ENCODE data around the gene TLE3. TPM values are rescaled to one million over a fixed set of nuclear protein-coding genes. Genes with fewer than 3 reads are reported as not detected.

TLE3 gene
- total RNA-seq, 2 experiments from 2014 or later = 66.6 to 82.3 TPM

DNA sequence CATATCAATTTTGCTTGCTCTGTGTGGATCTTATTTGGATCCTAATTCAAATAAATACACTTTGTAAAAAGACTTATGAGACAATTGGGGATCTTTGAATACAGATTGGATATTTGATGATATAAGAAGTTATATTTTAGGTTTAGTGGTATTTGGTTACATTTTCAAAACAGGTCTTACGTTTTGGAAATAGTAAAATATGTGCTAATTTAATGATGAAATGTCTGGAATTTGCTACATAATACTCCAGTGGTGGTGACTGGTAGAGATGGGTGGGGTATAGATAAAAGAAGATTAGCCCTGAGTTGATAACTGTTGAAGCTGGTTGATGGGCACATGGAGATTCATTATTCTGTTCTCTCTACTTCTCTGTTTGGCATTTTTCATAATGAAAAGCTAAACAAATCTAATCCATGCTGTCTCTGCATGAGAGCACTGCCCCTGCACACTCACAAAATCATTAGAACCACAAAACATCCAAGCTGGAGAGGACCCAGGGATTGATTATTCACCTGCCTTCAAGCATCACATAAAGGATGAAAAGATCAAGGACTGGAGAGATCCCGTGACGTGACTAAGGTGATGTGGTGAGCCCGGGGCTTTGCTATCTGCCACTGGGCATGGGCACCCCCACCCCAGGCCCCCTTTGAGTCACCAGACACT lies 58.9 kb downstream of the TLE3 start:
- Mint-ChIP-seq H3K27me3 (peaks cover 7% of the 10 kb centered on the region), H3K36me3 (ENCODE audit: low read depth) (peaks cover 6% of the 10 kb centered on the region), H3K4me1 (no peaks in the 10 kb centered on the region), H3K27ac (no peak overlapping the region), H3K4me3 (no peak overlapping the region), H3K9me3 (no peaks in the 10 kb centered on the region)
- ChIA-PET CTCF (interaction anchor here (1.8 kb wide), 1 partner anchor 10 kb away, joined by 7 read pairs; no protein-coding TSS in a partner anchor), POLR2A (no interaction called here)
- DNase-seq = no peak

DNA sequence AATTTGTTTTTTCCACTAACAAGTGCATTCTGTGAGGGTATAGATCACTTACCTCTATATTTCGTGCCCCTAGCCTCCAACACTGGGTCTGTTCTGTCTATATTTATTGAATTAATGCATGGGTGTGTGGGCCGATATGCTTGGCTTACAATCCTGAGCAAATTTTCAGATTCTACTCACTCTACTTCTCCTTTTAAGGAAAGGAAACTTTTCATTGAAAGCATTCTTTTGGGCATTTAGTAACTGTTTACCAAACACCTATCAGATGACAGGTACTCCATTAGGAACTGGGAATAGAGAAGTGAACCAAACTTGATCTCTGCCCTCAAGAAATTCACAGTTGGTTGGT lies 60.5 kb downstream of the TLE3 start:
- no peak for DNase-seq
- Mint-ChIP-seq H3K36me3 (ENCODE audit: low read depth) (no peaks in the 10 kb centered on the region), H3K27ac (no peak overlapping the region), H3K4me1 (no peaks in the 10 kb centered on the region), H3K9me3 (no peaks in the 10 kb centered on the region), H3K4me3 (no peak overlapping the region), H3K27me3 (peaks cover 7% of the 10 kb centered on the region)
- POLR2A ChIA-PET = no interaction called here
- CTCF ChIA-PET = no interaction called here

DNA sequence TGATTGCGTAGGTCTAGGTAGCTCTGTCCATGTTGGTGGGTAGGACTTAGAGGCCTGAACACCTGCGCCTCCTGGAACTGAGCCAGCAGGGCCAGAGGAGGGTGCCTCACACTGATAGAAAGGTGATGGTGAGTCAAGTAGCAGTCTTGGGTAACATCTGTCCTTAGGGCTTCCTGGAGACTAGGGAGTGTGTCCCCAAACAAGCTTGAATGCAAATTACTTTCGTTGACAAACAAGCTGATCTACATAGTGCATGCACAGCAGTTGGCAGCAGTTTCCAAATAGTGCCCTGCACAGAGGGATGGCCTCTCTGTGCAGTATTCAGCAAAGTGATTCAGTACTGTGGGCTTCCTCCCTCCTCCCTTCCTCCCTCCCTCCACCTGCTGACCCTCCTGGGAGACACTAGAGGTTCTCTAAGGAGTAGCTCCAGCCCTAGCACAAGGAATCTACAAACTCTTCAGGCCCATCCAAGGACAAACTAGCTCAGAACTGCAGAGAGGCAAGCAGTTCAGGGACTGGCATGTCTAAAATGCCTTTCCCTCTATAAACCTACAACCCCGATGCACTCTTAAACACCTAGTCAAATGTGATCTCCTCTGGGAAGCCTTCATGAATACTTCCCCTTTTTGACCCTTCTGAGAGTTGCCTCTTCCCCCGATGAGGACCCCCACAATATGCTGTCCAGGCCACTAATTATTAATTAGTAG lies 61.0 kb downstream of the TLE3 start:
- no peaks in the 10 kb centered on the region for H3K36me3 Mint-ChIP-seq (ENCODE audit: low read depth)
- no peak overlapping the region for H3K4me3 Mint-ChIP-seq
- DNase-seq = no peak
- H3K9me3 Mint-ChIP-seq = no peaks in the 10 kb centered on the region
- H3K4me1 Mint-ChIP-seq = no peaks in the 10 kb centered on the region
- H3K27ac Mint-ChIP-seq = no peak overlapping the region
- peaks cover 7% of the 10 kb centered on the region for H3K27me3 Mint-ChIP-seq
- ChIA-PET POLR2A (no interaction called here), CTCF (interaction anchor here (1.0 kb wide), 1 partner anchor 9 kb away, joined by 3 read pairs; no protein-coding TSS in a partner anchor)

DNA sequence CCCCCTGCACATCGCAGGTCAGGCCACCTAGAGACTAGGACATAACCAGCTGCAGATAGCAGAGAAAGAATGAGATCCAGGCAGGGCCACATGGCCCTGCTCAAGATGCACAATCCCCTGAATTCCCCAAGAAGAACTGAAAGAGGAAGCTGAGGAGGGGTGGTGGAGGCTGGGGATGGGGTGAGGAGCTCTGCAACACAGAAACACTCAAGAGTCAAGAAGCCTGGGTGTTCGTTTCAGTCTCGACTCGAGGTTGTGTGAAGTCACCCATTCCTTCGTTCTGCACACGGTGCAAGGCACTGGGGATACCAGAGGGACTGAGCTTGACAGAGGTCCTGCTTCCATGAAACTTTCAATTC lies 62.0 kb downstream of the TLE3 start:
- Mint-ChIP-seq H3K27me3 (peaks cover 6% of the 10 kb centered on the region), H3K36me3 (ENCODE audit: low read depth) (no peaks in the 10 kb centered on the region), H3K9me3 (no peaks in the 10 kb centered on the region), H3K27ac (no peak overlapping the region), H3K4me1 (no peaks in the 10 kb centered on the region), H3K4me3 (no peak overlapping the region)
- ChIA-PET POLR2A (no interaction called here), CTCF (interaction anchor here (1.1 to 2.0 kb wide), 3 partner anchors 8 to 12 kb away, joined by 3 to 5 read pairs (median 4); no protein-coding TSS in a partner anchor)
- DNase-seq = no peak

DNA sequence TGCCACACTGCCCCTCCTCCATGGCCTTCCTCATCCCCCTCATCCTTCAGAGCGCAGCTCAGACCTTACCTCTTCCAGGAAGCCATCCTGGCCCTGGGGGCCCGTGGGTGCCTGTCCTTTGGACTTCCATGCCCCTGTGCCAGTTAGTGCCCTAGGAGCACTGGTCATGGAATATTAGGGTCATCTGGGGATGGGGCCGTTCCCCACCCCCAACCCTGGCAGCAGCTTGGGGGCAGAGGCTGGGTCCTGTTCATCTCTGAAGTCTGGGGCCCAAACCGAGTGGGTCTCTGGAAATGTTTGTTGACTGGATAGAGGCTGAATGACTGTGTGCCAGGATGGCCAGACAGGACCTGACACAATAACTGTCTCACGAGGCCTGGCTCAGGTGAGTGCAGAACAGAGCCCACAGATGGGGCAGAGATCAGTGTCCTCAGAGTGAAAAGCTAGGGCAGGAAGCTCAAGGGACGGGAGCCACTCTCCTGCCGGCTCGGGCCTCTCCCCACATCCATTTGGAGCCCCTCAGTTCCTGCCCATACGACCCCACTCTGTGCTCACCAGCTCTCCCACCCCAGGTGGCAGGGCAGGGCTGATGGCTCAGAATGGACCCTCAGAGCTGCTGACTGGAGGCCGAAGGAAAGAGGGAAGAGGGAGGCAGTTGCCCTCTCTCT lies 62.5 kb downstream of the TLE3 start:
- Mint-ChIP-seq H3K27me3 (peaks cover 5% of the 10 kb centered on the region), H3K4me3 (no peak overlapping the region), H3K36me3 (ENCODE audit: low read depth) (no peaks in the 10 kb centered on the region), H3K27ac (no peak overlapping the region), H3K4me1 (no peaks in the 10 kb centered on the region), H3K9me3 (no peaks in the 10 kb centered on the region)
- CTCF ChIA-PET = interaction anchor here (1.1 to 2.0 kb wide), 3 partner anchors 9 to 11 kb away, joined by 3 to 5 read pairs (median 4); no protein-coding TSS in a partner anchor
- no peak for DNase-seq
- POLR2A ChIA-PET = no interaction called here

DNA sequence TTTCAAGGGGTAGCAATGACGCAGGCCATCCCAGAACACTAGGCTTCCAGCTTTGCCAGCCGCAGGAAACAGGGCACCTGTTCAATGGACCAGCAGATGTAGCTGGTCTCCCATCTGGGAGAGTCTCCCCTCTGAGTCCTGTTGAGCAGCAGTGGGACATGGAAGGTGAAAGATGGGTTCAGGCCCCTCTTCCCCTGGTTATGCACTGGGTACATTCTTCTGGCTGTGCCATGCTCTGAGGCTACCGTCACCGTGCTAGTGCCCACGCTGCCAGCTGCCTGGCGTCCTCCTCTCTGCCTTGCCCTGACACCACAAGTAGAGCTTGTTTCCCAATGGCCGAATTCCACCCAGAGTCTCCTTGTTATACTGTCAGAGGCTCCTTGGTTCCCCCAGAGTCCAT lies 63.1 kb downstream of the TLE3 start:
- no peak overlapping the region for H3K27ac Mint-ChIP-seq

DNA sequence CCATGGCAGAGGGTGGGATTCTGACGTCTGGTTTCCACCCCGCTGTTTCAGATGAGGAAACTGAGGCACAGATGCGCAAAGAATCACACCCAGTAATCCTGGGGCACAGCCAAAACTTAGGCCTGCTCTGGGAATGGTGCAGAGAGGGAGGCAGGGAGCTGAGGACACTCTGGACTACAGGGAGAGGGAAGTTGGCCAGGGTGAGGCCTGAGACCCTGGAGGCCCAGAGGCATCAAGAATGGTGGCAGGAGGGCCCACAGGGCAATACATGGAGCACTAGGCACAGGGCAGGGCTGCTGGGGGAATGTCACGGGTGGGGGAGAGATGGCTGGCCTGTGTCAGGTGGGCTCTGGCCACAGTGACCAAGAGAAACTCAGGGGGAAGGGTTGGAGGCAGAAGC lies 63.6 kb downstream of the TLE3 start:
- H3K27me3 Mint-ChIP-seq = peaks cover 5% of the 10 kb centered on the region
- no peaks in the 10 kb centered on the region for H3K36me3 Mint-ChIP-seq (ENCODE audit: low read depth)
- no peak overlapping the region for H3K27ac Mint-ChIP-seq
- no peak for DNase-seq
- CTCF ChIA-PET = interaction anchor here (1.6 to 2.0 kb wide), 2 partner anchors 8 to 10 kb away, joined by 4 to 5 read pairs; no protein-coding TSS in a partner anchor
- no peak overlapping the region for H3K4me3 Mint-ChIP-seq
- H3K4me1 Mint-ChIP-seq = no peaks in the 10 kb centered on the region
- POLR2A ChIA-PET = no interaction called here
- H3K9me3 Mint-ChIP-seq = no peaks in the 10 kb centered on the region

More for the DNA sequence above, 63.1 kb downstream of the TLE3 start:
- Mint-ChIP-seq H3K4me3 (no peak overlapping the region), H3K27me3 (peaks cover 5% of the 10 kb centered on the region), H3K36me3 (ENCODE audit: low read depth) (no peaks in the 10 kb centered on the region), H3K4me1 (no peaks in the 10 kb centered on the region), H3K9me3 (no peaks in the 10 kb centered on the region)
- ChIA-PET CTCF (interaction anchor here (1.6 to 2.0 kb wide), 2 partner anchors 9 to 11 kb away, joined by 4 to 5 read pairs; no protein-coding TSS in a partner anchor), POLR2A (no interaction called here)
- no peak for DNase-seq

DNA sequence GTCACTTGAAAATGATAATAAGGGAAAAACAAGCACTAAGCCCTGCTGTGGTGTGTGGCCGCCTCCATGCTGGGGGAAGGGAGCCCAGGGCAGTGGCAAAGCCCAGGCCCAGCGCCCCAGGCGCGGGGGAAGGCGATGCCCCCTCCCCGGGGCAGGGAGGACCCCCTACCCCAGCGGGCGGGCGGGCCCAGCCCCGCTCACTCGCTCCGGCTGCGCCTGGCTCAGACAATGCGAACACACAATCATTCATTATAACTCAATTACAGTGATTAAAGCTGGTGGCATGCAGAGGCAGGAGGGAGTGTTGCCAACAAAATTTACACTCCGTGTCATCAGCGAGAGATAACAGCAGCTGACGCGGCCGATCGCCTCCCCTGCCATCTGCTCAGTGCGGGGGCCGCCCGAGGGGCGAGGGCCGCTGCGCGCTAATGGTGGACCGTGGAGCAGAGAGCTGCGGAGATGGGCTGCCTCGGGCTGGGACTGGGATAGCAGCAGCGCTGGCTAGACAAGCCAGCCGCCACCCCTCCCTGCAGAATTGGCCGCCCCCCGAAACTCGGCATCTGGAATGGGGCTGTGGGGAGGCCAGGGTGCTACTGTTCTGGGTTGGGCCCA lies 64.1 kb downstream of the TLE3 start:
- Mint-ChIP-seq H3K36me3 (ENCODE audit: low read depth) (no peaks in the 10 kb centered on the region), H3K4me3 (no peak overlapping the region), H3K27ac (no peak overlapping the region), H3K4me1 (no peaks in the 10 kb centered on the region), H3K27me3 (peaks cover 1% of the 10 kb centered on the region), H3K9me3 (no peaks in the 10 kb centered on the region)
- CTCF ChIA-PET = no interaction called here
- DNase-seq = no peak
- POLR2A ChIA-PET = no interaction called here

DNA sequence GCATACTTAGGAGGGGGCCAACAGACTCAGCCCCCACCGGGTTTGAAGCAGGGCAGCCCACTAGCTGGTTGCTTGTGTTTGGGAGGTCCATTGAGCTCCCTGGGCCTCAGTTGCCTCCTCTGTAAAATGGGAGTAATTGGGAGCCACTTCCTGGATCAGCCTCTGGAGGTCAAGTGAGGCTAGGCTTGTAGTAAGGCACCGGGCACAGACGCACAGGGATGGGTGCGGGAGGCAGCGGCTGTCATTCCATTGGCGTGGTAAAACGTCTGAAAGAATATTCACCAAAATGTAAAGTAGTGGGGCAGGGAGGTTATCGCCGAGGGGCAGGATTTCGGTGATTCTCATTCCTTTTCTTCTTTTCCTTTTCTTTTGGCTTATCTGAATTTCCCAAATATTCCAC lies 64.6 kb downstream of the TLE3 start:
- DNase-seq = no peak
- Mint-ChIP-seq H3K27ac (no peak overlapping the region), H3K4me1 (no peaks in the 10 kb centered on the region), H3K4me3 (no peak overlapping the region), H3K27me3 (peaks cover 1% of the 10 kb centered on the region), H3K9me3 (no peaks in the 10 kb centered on the region), H3K36me3 (ENCODE audit: low read depth) (no peaks in the 10 kb centered on the region)
- ChIA-PET POLR2A (no interaction called here), CTCF (no interaction called here)

DNA sequence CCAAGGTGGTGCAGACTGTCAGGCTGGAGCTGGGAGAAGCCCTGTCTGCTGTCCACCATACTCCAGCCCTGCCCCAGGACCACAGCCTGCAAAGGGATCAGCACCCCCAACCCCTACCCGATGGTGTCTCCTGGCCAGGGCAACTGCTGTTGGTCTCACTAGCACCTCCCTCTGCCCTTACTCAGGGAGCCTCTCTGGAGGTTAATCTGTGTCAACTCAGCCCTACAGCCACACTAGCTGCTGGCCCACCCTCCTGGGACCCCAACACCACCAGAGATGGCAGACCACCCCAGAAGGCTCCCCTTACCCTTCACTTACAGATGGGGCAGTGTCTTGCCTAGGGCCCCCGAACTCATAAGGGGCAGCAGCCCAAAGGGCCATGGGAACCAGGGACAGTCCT lies 65.2 kb downstream of the TLE3 start:
- Mint-ChIP-seq H3K4me1 (no peaks in the 10 kb centered on the region), H3K4me3 (no peak overlapping the region), H3K27ac (no peak overlapping the region), H3K27me3 (no peaks in the 10 kb centered on the region), H3K9me3 (no peaks in the 10 kb centered on the region), H3K36me3 (ENCODE audit: low read depth) (no peaks in the 10 kb centered on the region)
- CTCF ChIA-PET = no interaction called here
- POLR2A ChIA-PET = no interaction called here
- no peak for DNase-seq

DNA sequence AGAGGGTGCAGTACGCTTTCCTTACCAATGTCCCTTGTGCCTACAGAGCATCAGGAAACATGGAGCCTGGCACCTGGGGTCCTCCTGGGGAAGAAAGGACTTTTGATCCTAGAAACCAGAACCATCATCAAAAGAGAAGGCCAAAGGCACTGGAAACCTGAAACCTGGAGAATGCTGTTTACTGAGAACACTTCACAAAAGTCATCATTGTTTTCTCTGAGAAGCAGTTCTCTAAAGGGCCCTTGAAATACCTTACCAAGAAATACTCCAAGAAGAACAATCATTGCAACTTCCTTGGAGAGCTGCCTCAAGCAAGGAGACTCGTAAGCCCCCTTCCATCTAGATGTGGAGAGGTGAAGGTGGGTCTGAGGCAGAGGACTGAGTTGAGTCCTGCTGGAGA lies 66.0 kb downstream of the TLE3 start:
- DNase-seq = no peak
- Mint-ChIP-seq H3K4me3 (no peak overlapping the region), H3K36me3 (ENCODE audit: low read depth) (no peaks in the 10 kb centered on the region), H3K4me1 (no peaks in the 10 kb centered on the region), H3K27ac (no peak overlapping the region), H3K9me3 (no peaks in the 10 kb centered on the region), H3K27me3 (no peaks in the 10 kb centered on the region)
- CTCF ChIA-PET = no interaction called here
- POLR2A ChIA-PET = no interaction called here

DNA sequence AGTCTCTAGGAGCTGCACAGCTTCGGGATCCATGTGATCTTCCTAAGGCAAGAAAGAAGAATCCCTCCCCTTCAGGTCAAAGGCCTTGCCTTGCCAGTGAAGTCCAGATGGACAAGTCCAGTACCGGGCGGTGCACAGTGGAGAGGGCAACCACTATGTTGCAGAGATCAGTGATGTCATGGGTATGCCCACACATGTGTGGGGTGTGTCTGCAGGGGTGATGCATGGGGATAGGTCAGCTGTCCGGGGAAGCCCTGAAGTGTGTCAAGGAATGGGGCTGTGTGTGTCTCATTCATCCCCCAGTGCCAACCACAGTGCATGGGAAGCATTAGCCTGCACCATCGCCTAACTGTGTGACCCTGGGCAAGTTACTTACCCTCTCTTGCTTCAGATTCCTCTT lies 66.5 kb downstream of the TLE3 start:
- no peak overlapping the region for H3K4me3 Mint-ChIP-seq
- no peak overlapping the region for H3K27ac Mint-ChIP-seq
- H3K4me1 Mint-ChIP-seq = no peaks in the 10 kb centered on the region
- no peaks in the 10 kb centered on the region for H3K27me3 Mint-ChIP-seq
- no peaks in the 10 kb centered on the region for H3K36me3 Mint-ChIP-seq (ENCODE audit: low read depth)
- ChIA-PET CTCF (no interaction called here), POLR2A (no interaction called here)
- DNase-seq = no peak
- no peaks in the 10 kb centered on the region for H3K9me3 Mint-ChIP-seq

DNA sequence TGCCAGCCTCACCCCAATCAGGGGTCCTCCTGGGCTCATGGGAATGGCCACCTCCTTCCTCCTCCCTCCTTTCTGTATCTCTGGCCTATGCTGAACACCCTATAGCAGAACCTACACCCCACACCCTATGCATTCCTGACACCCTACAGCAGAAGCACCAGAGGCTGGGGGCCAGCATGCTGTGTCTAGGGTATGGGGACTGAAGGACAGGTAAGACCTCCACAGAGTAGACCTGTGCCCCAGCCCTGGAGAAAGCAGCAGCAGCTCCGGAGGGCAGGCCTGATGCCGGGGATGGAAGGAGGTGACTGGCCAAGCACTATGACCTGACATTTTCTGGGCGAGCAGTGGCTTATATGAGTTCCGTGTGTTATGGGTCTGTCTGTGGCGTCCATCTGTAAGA lies 66.9 kb downstream of the TLE3 start:
- no peaks in the 10 kb centered on the region for H3K4me1 Mint-ChIP-seq
- no peak overlapping the region for H3K4me3 Mint-ChIP-seq
- no peak overlapping the region for H3K27ac Mint-ChIP-seq
- no peaks in the 10 kb centered on the region for H3K9me3 Mint-ChIP-seq
- H3K36me3 Mint-ChIP-seq (ENCODE audit: low read depth) = no peaks in the 10 kb centered on the region
- POLR2A ChIA-PET = no interaction called here
- CTCF ChIA-PET = no interaction called here
- H3K27me3 Mint-ChIP-seq = no peaks in the 10 kb centered on the region
- no peak for DNase-seq

Measured in activated CD4-positive, alpha-beta T cell treated with anti-CD3 and anti-CD28 coated beads, Interleukin-2, amount 10 ng/mL, durations not matched to agents 7 days and 5 days (primary cell).